A673 (cell line): ENCODE measurements around the gene MED19. TPM values are rescaled to one million over a fixed set of nuclear protein-coding genes. Genes with fewer than 3 reads are reported as not detected.

Experiments used
- BruUV-seq: library from RNA; stranded (reverse); fragments of 400-500 nt; replicated peaks from 2 replicates; lab custom pipeline; 2021; lab: Mats Ljungman, UMichigan
- CTCF ChIA-PET: fragments of 300-600 bp; sonication (Branson Sonifier 250); formaldehyde crosslinking; loops from one replicate; lab custom pipeline; 2022; ENCODE audit warnings: antibody characterized with exemption; lab: Charles Lee
- POLR2A ChIA-PET: fragments of 300-600 bp; sonication (Branson Sonifier 250); formaldehyde crosslinking; loops from one replicate; lab custom pipeline; 2022; ENCODE audit warnings: antibody characterized with exemption; ENCODE audit not compliant: low non-redundant PET; lab: Charles Lee
- DNase-seq: peaks from one replicate; pipeline ENCODE4 v3.0.0-alpha.2; 2015; ENCODE audit warnings: low spot score
- H3K27ac ChIP-seq: fragments of 200-600 bp; sonication (generic); 2 replicates; pipeline ENCODE4 v1.5.1; 2016; ENCODE audit warnings: mixed run types, low read depth, mild to moderate bottlenecking, mixed read lengths, antibody characterized with exemption, low read length; ENCODE audit not compliant: poor library complexity, severe bottlenecking
- H3K27me3 ChIP-seq: fragments of 200-600 bp; sonication (generic); replicated peaks from 2 replicates; pipeline ENCODE4 v1.6.1; 2017; ENCODE audit warnings: mixed run types, low read depth, mild to moderate bottlenecking, mixed read lengths, antibody characterized with exemption, low read length; ENCODE audit not compliant: insufficient read depth, poor library complexity
- H3K36me3 ChIP-seq: fragments of 200-600 bp; sonication (generic); 2 replicates; pipeline ENCODE4 v1.6.1; 2016; ENCODE audit warnings: mixed run types, mild to moderate bottlenecking, mixed read lengths, antibody characterized with exemption, low read length; ENCODE audit not compliant: insufficient read depth, poor library complexity, severe bottlenecking
- H3K4me1 ChIP-seq: fragments of 200-600 bp; sonication (generic); 2 replicates; pipeline ENCODE4 v1.6.1; 2017; ENCODE audit warnings: mixed run types, mild to moderate bottlenecking, mixed read lengths, antibody characterized with exemption, low read length; ENCODE audit not compliant: insufficient read depth, poor library complexity, severe bottlenecking
- H3K4me3 ChIP-seq: fragments of 200-600 bp; sonication (generic); 2 replicates; pipeline ENCODE4 v1.5.1; 2016; ENCODE audit warnings: low read depth, mixed run types, mild to moderate bottlenecking, mixed read lengths, low read length; ENCODE audit not compliant: poor library complexity, severe bottlenecking
- H3K9me3 ChIP-seq: fragments of 200-600 bp; sonication (generic); 2 replicates; pipeline ENCODE4 v1.6.1; 2016; ENCODE audit warnings: mixed run types, low read depth, mild to moderate bottlenecking, mixed read lengths, antibody characterized with exemption, low read length; ENCODE audit not compliant: poor library complexity, severe bottlenecking
- CTCF ChIP-seq: fragments of 300-800, 200-600 bp; sonication (generic); conservative IDR thresholded peaks from 2 replicates; pipeline ENCODE4 v1.5.1; 2017; ENCODE audit warnings: low read depth, mild to moderate bottlenecking, antibody characterized with exemption, low read length, moderate library complexity, mixed read lengths
- EZH2 ChIP-seq: fragments of 200-600 bp; sonication (generic); IDR thresholded peaks from 2 replicates; pipeline ENCODE4 v1.6.1; 2017; ENCODE audit warnings: borderline replicate concordance, low read depth, mild to moderate bottlenecking, mixed read lengths, antibody characterized with exemption, low read length; ENCODE audit not compliant: poor library complexity, severe bottlenecking
- intact Hi-C: fragments of 100-400 bp; cut with micrococcal nuclease; formaldehyde crosslinking; loops from one replicate; pipeline ENCODE4 v1.10.0; 2022; ENCODE audit not compliant: unreplicated experiment
- total RNA-seq: library from RNA; stranded (reverse); gene quantifications from 2 replicates; pipeline ENCODE4 v1.2.3, GENCODE V29; 2021

The MED19 gene
- total RNA-seq, 1 experiment from 2014 or later, result 43.6 TPM

- Histone ChIP-seq H3K4me1 (peaks cover 2% of the 10 kb centered on the region), H3K27me3 (no peaks in the 10 kb centered on the region), H3K9me3 (no peaks in the 10 kb centered on the region), H3K4me3 (no peak overlapping the region), H3K27ac (no peak overlapping the region), H3K36me3 (peaks cover 47% of the 10 kb centered on the region)
- intact Hi-C loops, result no loop called here
- ChIA-PET CTCF (no interaction called here), POLR2A (no interaction called here)
- TF ChIP-seq EZH2, result no peak
- no peak for TF ChIP-seq CTCF
- BruUV-seq, result no TSS peak
- no peak for DNase-seq
Measured at GRCh38 chr11:57674251-57674650, 37.8 kb downstream of the MED19 start.

GRCh38 chr11:57668434-57668782 is 43.6 kb downstream of the MED19 start:
- no peak for DNase-seq
- Histone ChIP-seq H3K4me1 (peaks cover 10% of the 10 kb centered on the region), H3K27ac (peak overlapping the region; percentile 97), H3K36me3 (peaks cover 18% of the 10 kb centered on the region), H3K9me3 (no peaks in the 10 kb centered on the region), H3K4me3 (peak overlapping the region; percentile 70), H3K27me3 (no peaks in the 10 kb centered on the region)
- POLR2A ChIA-PET, result no interaction called here
- BruUV-seq, result no TSS peak
- CTCF ChIA-PET, result interaction anchor here (0.6 kb wide), 1 partner anchor 916 kb away, joined by 3 read pairs; no protein-coding TSS in a partner anchor
- intact Hi-C loops, result loop anchor here (5.0 kb wide), 2 partner anchors 44 to 331 kb away; partner anchors contain the start of genes MED19, P2RX3, SSRP1 and TMX2
- TF ChIP-seq CTCF, result no peak
- no peak for TF ChIP-seq EZH2

- intact Hi-C loops, result loop anchor here (5.0 kb wide), 2 partner anchors 44 to 331 kb away; partner anchors contain the start of genes MED19, P2RX3, SSRP1 and TMX2
- CTCF ChIA-PET, result interaction anchor here (0.6 kb wide), 1 partner anchor 916 kb away, joined by 3 read pairs; no protein-coding TSS in a partner anchor
Measured at GRCh38 chr11:57667736-57668433, 44.1 kb downstream of the MED19 start, which contains the start of gene ZDHHC5. Gene ZDHHC5, plus strand, starts transcription at chr11:57668114. Its CDS starts 4,977 bp downstream, at chr11:57673091.

More at GRCh38 chr11:57667736-57668433, 44.1 kb downstream of the MED19 start, which contains the start of gene ZDHHC5:
- Histone ChIP-seq H3K27ac (peak within 1 kb of the TSS; percentile 97), H3K4me3 (peak within 1 kb of the TSS; percentile 70), H3K36me3 (peaks cover 12% of the 10 kb centered on the region), H3K9me3 (no peaks in the 10 kb centered on the region), H3K27me3 (no peaks in the 10 kb centered on the region), H3K4me1 (peaks cover 10% of the 10 kb centered on the region)
- POLR2A ChIA-PET, result no interaction called here
- TF ChIP-seq EZH2, result no peak
- peak; percentile 46 for TF ChIP-seq CTCF
- DNase-seq, result peak; percentile 100
- BruUV-seq, result no TSS peak
